NCI-H345 treated with DMSO at 0.1 percent for 48 hours (cell line): ENCODE measurements around the gene TBX3.
A peak's percentile ranks its signal among the peaks of the same experiment; 100 is the strongest.

ENCODE experiments used
- DNase-seq: peaks from one replicate; lab custom pipeline; 2025; ENCODE audit not compliant: unreplicated experiment; lab: John Stamatoyannopoulos, UW

TBX3 gene

DNA sequence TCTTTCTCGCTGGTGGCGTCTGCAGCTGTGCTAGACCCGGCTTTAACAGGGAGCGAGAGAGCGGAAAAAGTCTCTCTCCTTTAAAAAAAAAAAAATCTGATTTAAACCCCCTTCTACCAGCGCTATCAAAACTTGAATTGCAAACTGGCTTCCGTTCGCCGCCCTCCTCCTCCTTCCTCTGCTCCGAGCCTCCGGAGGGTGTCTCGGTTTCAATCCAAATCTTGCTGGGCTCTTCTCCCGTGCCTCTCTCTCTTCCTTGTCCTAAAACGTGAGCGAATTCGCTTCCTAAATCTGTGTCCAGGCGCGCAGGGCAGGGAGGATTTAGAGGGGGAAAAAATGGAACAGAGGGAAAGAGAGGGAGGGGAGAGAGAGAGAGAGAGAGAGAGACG lies 272 bp downstream of the TBX3 start:
- peak; percentile 45 for DNase-seq

DNA sequence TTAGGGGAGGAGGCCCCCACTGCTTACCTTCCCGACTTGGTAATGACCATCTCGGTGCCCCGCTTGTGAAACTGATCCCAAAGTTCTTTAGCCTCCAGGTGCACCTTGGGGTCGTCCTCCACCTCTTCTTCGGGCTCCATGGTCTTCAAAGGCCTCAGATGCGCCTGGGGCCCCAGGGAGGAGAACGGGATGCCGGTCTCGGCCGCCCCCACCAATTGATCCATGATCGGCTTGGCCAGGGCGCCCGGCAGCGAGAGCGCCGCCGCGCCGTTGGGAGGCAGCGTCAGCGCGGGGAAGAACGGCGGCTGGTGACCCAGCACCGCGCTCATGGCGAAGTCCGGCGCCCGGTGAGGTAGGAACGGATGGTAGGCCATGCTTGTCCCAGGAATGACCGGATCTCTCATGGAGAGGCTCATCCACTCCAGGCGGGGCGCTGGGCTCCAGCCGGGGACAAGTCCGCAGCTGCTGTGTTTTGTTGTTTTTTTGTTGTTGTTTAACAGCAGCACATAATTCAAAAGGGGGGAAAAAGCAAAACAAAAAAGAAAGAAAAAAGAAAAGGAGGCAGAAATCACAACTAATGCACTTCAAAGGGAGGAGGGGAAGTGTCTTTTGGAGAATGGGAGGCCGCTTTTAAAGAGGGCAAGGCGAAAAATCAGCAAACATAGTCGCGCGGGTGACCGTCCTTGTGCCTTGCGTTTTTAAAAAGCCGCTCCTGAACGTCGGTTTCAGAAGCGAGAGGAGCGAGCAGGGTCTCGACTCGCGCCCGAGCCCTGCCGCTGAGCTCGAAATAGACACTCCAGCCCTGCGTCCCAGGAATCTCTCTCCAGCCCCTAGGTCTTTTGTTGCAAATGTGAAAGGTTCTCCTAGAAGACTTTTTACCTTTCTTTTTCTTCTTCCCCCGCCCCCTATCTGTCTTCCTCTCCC lies 928 bp downstream of the TBX3 start:
- DNase-seq: no peak

DNA sequence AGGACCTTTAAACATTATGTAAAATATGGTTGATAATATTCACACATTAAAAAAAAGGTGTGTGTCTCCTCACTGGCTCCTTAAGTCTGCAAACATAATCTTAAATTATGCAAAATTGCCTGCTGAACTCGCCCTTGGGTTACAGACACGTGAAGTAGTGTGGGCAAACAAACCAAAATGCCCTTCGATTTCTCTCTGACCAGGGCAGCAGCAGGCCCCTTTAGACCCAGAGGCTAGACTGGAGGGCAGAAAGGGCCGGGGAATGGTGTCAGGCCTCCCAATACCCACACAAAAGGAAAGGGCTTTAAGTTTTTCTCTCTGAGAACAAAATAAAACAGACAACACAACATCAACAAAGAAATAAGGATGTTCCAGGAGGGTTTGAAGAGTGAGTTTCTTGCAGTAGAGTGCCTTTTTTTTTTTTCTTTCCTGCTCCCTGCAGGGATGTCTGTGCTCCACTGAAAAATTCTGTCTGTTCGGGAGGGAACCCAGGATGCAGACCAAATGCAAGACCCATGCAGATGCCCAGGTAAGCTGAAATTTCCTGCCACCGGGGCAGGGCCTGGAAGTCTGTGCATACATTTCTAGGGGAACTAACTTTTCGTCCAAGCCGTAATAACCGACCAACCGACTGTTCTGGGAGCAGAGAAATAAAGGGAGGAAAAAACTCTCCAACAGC lies 1.7 kb downstream of the TBX3 start:
- DNase-seq: no peak

DNA sequence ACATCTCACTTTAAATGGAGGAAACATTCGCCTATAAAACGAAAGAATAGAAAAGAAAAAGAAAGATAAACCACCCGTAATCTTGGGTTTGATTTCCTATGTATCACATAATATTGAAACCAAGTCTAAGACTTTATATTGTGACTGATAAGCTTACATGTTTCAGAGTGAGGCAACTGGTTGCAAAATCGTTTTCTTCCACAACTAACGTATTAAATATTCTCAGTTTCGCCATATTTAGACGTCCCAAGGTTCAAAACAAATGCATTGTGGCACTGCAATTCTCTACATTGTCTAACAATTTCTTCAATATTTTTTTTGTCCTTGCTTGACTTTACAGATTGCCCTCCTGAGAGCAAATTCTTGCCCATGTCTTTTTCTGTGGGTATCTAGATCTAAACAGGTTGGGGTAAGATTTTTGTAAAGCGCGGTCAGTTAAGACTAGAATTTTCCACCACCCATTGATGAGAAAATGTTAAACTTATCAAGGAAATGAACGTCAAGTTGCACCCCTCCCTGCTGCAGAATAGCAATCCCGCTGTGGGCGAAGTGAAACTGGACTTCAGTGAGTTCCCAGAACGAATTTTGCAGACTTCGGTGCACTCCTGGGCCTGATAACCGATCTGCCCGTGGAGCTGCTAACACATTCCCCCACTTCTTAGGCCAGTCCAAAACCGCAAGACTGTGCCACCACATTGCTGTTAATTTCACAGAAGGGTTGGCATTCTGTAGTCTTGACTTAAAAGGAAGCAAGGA lies 2.7 kb downstream of the TBX3 start:
- DNase-seq: no peak

DNA sequence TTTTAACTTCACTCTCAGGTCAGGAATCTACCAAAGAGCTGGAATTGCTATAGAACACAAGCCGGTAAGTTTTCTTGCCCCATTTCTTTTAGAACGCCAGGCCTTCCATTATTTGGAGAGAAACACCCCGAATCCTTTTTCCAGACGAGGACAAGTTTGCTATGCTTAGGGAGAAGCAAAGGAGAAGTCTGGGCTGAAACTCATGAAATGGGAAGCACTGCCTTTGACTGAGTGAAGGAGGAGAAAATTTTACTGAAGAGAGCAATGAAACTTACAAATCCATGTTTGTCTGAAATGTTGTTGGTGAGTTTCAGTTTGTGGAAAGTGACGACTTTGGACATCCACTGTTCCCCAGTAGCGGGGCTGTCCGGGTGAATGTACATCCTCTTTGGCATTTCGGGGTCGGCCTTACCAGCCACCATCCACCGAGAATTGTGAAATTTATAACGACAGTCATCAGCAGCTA lies 3.3 kb downstream of the TBX3 start:
- DNase-seq: no peak

DNA sequence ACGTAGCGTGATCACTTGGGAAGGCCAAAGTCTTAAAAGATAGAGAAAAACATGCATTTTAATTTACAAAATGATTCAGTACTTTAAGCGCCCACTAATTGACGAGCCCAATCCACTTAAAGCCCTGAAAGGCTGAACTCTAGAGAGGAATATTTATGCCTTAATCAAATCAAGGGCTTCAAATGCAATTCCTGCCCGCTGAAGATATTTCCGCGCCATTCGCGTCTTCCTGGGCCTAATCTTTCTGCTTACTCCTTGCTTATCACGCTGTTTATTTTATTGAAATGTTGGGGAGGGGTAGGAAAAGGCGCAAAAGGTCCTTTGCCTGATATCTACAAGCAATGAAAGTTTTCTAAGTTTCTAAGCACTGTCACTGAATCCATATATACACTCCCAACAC lies 4.0 kb downstream of the TBX3 start:
- no peak for DNase-seq

DNA sequence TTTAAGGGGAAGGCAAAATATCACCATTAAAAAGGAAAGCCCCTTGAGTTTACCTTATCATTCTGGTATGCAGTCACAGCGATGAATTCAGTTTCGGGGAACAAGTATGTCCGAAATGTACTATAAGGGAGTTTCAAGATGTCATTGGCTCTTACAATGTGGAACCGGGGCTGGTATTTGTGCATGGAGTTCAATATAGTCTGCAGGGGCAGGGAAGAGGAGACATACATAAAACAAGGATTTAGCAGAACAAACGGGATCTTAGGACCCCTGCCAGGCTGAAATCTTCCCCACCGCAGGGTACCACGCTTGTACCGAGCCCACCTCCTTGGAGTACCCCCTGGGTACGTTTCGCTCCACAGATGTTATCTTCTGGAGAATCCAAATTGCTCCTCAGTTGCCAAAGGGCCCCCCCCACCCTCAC lies 4.5 kb downstream of the TBX3 start:
- DNase-seq: no peak

DNA sequence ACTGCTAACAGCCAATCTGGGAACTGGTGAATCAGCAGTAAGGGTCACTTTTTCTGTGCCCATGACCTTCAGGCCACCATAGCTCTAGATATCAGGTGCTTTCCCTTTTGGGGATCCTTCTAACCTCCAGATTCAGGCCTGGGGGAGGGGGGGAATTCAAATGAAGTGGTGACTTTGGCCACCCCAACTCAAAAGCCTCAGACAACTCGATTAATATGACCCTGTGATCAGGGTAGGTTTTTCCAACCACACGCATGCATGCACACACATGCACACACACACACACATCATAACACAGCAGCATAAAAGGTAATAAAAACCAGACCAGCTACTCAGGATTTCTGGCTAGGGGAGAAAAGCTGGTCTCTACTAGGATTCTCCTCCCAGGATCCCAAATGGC lies 5.3 kb downstream of the TBX3 start:
- DNase-seq: no peak

DNA sequence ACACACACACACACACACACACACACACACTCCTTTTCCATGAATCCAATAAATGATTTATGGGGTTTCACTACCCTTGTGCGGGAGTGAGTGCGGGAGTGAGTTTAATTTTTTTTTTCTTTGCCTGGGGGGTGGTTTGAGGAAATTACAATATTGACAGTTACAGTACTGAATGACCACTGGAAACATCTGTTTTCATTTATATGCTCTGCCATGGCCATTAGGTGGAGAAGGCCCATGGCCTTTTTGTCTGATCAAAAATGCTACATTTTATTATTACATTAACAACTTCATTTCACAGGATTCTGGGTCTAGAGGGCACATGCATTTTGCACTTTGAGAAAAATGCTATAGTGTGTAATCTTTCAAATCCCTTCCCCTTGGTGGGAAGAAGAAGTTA lies 5.9 kb downstream of the TBX3 start:
- no peak for DNase-seq

DNA sequence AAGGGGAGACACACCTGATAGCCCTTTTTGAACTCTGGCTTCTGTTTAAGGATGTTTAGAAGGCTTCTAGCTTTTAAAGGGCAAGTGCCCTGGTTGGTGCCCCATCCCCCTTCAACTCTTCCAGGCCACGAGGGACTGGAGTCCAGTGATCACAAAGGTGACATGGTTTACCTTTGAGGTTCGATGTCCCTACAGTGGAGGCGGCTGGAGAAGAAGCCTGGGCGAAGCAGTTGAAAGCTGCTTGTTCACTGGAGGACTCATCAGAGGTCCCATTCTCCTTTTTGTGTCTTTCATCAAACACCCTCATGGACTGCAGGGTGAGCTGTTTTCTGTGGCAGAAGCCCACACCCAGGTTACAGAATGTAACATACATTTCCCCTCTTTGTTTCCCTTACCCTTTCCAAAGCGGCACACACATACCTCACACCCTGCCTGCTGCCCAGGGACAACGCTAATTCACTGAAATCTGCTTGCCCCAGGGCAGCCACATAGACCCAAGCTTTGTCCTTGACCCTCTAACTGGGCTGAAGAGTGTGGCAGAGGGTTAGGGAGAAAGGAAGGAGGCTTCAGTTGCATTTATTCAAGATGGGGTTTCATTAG lies 7.7 kb downstream of the TBX3 start:
- no peak for DNase-seq

DNA sequence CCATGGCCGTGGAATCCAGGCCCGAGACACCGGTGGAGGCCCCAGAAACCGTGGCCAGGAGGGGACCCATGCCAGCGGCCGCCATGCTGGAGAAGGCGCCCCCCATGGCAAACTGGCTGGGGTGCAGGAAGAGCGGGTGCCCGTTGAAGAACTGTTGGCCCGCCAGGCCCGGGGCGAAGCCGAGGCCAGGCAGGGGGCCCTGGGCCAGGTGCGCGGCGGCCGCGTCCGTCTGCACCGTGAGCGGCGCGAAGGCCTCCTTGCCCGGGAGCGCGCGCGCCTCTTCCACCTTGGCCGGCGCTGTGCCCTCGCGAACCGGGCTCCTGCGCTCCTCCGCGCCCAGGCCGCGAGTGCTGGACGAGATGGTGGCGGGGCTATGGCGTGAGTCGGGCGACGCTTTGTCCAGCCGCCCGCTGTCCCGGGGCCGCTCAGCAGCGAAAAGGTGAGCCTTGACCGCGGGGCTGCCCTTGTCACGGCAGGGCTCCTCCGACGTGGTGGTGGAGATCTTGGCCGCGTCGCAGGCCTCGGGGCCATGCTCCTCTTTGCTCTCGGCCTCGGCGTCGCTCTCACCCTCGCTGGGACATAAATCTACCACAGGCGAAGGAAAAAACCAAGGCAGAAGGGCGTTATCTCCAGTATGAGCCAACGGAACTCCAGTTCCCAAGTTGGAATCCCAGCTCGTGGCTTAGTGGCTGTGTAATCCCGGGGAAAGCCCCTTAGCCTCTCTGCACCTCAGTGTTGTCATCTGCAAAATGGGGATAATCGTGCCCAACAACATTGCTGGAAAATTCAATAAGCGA lies 9.5 kb downstream of the TBX3 start:
- no peak for DNase-seq

DNA sequence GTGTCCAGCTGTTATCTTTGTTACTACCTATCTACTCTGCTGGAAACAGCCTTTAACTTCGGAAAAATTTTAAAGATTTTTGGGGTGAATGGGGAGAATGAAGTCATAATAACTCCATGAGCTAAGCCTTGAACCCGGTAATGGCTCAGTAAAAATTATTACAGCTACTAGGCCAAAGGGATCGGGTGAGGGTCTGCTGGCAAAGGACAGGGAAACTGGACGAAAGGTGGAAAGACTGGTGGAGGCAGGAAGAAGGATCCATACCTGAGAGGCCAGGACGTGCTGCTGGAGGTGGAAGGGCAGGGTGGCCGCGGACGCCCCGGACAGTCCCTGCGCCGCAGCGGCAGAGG lies 10.1 kb downstream of the TBX3 start:
- no peak for DNase-seq

DNA sequence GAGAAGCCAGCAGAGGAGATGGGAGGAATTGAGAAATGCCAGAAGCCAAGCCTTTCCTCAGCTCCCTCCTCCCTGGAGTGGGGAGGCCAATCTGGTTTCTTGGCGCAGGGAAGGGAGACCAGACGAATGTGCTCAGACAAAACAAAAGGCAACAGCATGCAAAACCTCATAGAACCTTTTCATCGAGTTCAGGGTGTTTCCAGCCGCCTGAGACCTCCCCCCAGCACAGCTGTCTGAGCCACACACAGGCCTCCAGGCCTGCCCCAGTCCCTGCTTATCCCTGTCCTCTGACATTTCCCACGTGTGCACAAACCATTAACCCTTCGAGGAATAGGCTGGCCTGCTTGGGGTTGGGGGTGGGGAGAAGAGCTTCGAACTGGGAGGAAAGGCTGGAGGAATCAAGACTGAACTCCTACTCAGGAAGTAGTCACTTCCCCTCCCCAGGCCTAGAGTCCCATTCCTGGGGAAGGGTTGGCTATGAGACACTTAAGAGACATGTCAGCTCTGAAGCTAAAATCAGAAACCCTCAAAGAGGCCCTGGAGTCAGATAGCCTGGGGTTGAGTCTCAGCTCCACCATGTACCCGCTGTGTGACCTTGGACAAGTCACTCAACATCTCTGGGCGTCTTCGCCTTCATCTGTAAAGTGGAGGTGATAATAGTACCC lies 10.7 kb downstream of the TBX3 start:
- DNase-seq: no peak

DNA sequence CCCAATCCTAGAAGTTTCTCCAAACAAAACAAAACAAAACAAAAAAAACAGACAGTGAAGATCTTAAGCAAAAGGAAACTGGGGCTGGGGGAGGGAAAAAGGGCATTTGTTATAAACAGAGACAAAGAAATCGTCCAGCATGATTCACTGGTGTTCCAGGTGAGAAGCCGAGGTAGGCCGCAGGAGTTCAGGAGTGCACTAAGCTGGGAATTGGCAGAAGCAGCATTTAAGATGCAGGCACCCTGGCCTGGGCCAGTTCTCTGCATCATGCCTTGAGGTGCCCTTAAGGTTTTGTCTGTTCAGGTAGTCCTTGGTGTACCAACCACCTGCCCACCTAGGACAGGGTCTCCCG lies 11.2 kb downstream of the TBX3 start:
- no peak for DNase-seq

DNA sequence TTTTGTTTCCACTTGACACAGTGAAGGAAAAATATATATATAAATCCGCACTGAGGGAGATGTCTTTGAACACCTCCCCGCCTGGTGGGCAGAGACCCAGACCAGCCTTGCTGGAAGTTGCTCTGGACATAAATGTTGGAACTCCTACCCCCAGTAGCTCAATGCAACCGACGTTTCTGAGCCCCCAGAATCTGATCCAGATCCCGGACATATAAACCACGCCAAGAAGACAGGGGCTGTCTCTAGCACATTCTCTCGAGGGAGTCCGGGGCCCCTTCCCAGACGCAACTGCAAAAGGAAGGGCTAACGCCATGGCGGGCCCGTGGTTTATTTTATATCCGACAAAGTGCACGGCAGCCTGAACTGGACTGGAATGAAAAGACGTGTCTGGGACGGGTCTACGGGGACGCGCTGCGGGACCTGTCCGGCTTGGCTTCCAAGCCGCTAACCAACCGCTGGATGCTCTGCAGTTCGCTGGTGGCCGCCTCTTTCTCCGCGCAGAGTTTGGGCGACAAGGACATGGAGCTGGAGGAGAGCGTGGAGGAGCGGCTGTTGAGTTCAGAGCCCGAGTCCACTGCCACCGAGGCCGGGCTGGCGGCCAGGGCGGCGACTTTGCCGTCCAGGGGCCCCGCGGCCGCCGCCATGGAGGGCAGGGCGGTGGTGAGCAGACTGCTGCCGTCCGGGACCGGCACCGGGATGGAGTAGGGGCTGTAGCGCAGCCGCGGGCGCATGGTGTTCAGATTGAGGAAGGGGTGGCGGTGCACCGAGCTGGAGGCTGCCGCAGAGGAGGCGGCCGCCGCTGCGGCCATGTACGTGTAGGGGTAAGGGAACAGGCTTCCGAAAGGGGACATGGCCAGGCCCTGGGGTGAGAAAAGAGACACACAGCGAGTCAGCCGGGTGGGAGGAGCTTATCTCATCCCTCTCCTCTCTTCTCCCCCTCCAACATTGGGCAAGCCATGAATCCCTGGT lies 12.2 kb downstream of the TBX3 start:
- DNase-seq: no peak

DNA sequence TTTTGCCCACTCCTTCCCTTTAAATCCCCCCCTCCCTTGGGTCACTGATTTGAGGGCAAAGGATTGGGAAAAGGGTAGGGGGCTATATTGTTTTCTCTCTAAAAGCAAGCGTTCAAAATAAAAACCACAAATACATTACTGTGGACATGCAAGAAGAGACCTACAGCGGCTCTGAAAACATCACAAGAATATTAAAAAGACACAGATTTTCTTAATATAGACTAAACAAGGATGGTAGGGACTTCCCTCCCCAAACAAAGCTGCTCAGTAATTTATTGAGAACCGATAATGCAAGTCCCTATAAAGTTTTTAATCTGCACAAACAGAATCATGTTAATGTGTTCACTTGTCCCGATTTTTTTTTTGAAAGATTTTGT lies 12.9 kb downstream of the TBX3 start:
- DNase-seq: no peak

DNA sequence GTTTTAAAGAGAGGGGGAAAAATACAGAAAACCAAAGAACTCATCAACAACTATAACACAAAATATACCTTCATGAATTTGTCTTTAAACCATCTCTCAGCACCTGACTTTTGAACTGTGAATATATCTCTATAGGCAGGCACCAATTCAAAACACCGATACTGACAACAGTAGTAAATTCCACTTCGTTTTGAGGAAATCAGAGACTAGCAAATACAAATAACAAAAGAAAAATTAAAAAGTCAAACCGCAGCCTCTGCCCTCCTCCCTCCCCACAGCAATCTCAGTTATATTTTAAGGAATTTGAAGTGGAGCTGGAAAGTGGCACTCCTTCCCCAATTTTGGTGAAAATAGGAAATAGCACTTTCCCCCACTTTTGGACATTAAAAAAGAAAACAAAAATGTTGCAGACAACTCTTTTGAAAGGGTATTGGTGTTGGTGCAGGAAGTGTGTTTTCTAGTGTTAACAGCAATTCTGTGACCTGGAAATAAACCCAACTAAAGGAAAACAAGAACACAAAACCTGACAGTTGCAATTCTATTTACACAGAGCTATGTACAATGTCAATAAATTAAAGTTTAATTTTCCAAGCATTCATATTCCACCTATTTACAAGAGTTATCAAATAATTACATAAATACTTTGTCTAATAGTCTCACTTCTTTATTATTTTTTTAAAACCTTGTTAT lies 13.5 kb downstream of the TBX3 start:
- no peak for DNase-seq
